Prostate gland (tissue), 2 donors: ENCODE data around the gene EYA4. TPM values are rescaled to one million over a fixed set of nuclear protein-coding genes. Genes with fewer than 3 reads are reported as not detected.

Experiments used
- DNase-seq: peaks from one replicate; pipeline ENCODE4 v3.0.0-alpha.2; 2019; ENCODE audit warnings: low spot score
- H3K27ac ChIP-seq, 2 donors: fragments of 200-600 bp; sonication (generic); 2 replicates each; pipeline ENCODE4 v1.5.1; 2017 to 2019
- H3K27me3 ChIP-seq: fragments of 200-600 bp; sonication (generic); replicated peaks from 2 replicates; pipeline ENCODE4 v1.5.1; 2019; ENCODE audit not compliant: insufficient read depth
- H3K36me3 ChIP-seq, 2 donors: fragments of 200-600 bp; sonication (generic); 1 replicate in 1 of 2; 2 replicates in 1 of 2; pipeline versions ENCODE4 v1.5.1 to v1.8.1; 2017 to 2019
- H3K4me1 ChIP-seq: fragments of 200-600 bp; sonication (generic); replicated peaks from 2 replicates; pipeline ENCODE4 v1.5.1; 2019
- H3K4me3 ChIP-seq, 2 donors: fragments of 200-600 bp; sonication (generic); 2 replicates each; pipeline ENCODE4 v1.5.1; 2017 to 2019
- H3K9me3 ChIP-seq: fragments of 200-600 bp; sonication (generic); 2 replicates; pipeline ENCODE4 v1.5.1; 2017
- CTCF ChIP-seq, 4 experiments: fragments of 200-600 bp in 2 of 4; fragments of 450-650 bp in 2 of 4; sonication (generic) in 2 of 4; IDR thresholded peaks; 1 replicate in 3 of 4; 2 replicates in 1 of 4; pipeline ENCODE4 v1.5.1; 2016 to 2019; ENCODE audit warnings: antibody characterized with exemption in 4 of 4, mild to moderate bottlenecking in 2 of 4, moderate library complexity in 2 of 4
- POLR2A ChIP-seq: fragments of 450-650 bp; IDR thresholded peaks from one replicate; pipeline ENCODE4 v1.6.1; 2016; ENCODE audit warnings: antibody characterized with exemption, mild to moderate bottlenecking
- POLR2AphosphoS5 ChIP-seq: sonication (generic); formaldehyde crosslinking; IDR thresholded peaks from one replicate; pipeline ENCODE4 v1.6.1; 2017; ENCODE audit warnings: antibody characterized with exemption
- WGBS: methylation state at CpG from one replicate; pipeline ENCODE4 v1.1.5; 2018; 5-methylcytosine and 5-hydroxymethylcytosine counted together
- intact Hi-C: fragments of 100-400 bp; cut with DNase I; formaldehyde crosslinking; loops from one replicate; pipeline ENCODE4 v1.14.2; 2022
- total RNA-seq, 2 donors: library from RNA; depleted of rRNA; stranded (reverse); fragments of >200 nt; gene quantifications; one replicate each; pipeline ENCODE4 v1.1.0, GENCODE V29; 2016

The EYA4 gene
- total RNA-seq, 2 donors from 2014 or later = 4.1 to 7.3 TPM

GRCh38 chr6:133441491-133441890 is 200.3 kb downstream of the EYA4 start:
- H3K9me3 ChIP-seq = no peaks in the 10 kb centered on the region
- H3K36me3 ChIP-seq = no peaks in the 10 kb centered on the region
- 95% methylated on average over 2 of the region's 2 CpGs for WGBS
- no peak overlapping the region for H3K27ac ChIP-seq
- no peaks in the 10 kb centered on the region for H3K4me1 ChIP-seq
- no peak for DNase-seq
- no peak overlapping the region for H3K4me3 ChIP-seq
- no peak for TF ChIP-seq CTCF (IDR thresholded peaks at IDR 0.05)
- no peak for TF ChIP-seq POLR2A
- TF ChIP-seq POLR2AphosphoS5 = no peak
- intact Hi-C loops = no loop called here
- H3K27me3 ChIP-seq = no peaks in the 10 kb centered on the region

- no peak for TF ChIP-seq POLR2AphosphoS5
- no peak for TF ChIP-seq CTCF (IDR thresholded peaks at IDR 0.05)
- no peak for TF ChIP-seq POLR2A
- Histone ChIP-seq H3K4me1 (no peaks in the 10 kb centered on the region), H3K27ac (no peak overlapping the region), H3K36me3 (no peaks in the 10 kb centered on the region), H3K4me3 (no peak overlapping the region), H3K9me3 (no peaks in the 10 kb centered on the region), H3K27me3 (no peaks in the 10 kb centered on the region)
- intact Hi-C loops = no loop called here
- no peak for DNase-seq
These were observed 205.6 kb downstream of the EYA4 start for GRCh38 chr6:133446789-133447188.

DNA sequence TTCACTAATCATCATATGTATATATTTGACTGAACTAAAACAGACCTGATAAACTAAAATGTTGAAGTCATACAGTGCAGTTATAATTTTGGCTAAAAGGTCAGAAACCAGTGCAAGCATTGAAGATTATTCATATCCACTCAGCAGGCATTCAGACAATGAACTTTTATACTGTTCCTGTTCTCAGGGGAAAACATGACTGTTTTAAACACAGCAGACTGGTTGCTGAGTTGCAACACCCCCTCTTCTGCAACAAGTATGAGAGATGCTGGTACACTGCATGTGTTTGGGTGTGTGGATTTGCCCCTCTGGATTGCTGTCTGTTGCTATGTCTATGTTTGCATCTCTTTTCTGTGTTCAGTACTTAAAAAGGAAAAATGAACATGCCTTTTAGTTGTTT is 206.8 kb downstream of the EYA4 start:
- no peak overlapping the region for H3K27ac ChIP-seq
- intact Hi-C loops = no loop called here
- no peaks in the 10 kb centered on the region for H3K36me3 ChIP-seq
- no peaks in the 10 kb centered on the region for H3K9me3 ChIP-seq
- DNase-seq = no peak
- no peaks in the 10 kb centered on the region for H3K27me3 ChIP-seq
- no peak overlapping the region for H3K4me3 ChIP-seq
- TF ChIP-seq POLR2A = no peak
- no peak for TF ChIP-seq CTCF (IDR thresholded peaks at IDR 0.05)
- TF ChIP-seq POLR2AphosphoS5 = no peak
- H3K4me1 ChIP-seq = no peaks in the 10 kb centered on the region

GRCh38 chr6:133456439-133456838 is 215.3 kb downstream of the EYA4 start:
- 73% methylated on average over 7 of the region's 7 CpGs for WGBS
- no peak for DNase-seq

DNA sequence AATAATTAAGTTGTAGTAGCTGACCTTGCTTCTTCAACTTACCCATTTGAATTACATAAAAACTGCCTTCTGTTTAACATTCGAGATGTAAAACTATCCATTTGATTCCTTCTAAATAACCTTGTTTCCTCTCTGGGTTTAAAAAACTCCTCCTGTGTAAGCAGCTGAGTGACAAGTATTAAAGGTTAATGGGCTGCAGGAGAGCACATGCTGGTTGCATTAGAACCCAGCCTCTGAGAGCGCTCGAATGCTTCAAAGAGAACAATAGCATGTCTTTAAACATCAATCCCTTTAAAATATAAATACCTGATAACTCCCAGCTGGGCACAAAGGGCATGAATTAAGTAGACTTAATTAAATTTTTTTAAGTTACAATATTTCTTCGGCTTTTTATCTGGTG is 215.8 kb downstream of the EYA4 start:
- no peak overlapping the region for H3K4me3 ChIP-seq
- H3K36me3 ChIP-seq = no peaks in the 10 kb centered on the region
- TF ChIP-seq POLR2A = no peak
- TF ChIP-seq CTCF (IDR thresholded peaks at IDR 0.05) = no peak
- no peak for TF ChIP-seq POLR2AphosphoS5
- no peaks in the 10 kb centered on the region for H3K9me3 ChIP-seq
- no peaks in the 10 kb centered on the region for H3K4me1 ChIP-seq
- no peak overlapping the region for H3K27ac ChIP-seq
- WGBS = 69% methylated on average over 4 of the region's 4 CpGs
- intact Hi-C loops = no loop called here
- no peak for DNase-seq
- no peaks in the 10 kb centered on the region for H3K27me3 ChIP-seq

More at GRCh38 chr6:133456439-133456838, 215.3 kb downstream of the EYA4 start:
- TF ChIP-seq POLR2AphosphoS5 (no peak), CTCF (IDR thresholded peaks at IDR 0.05) (no peak), POLR2A (no peak)
- Histone ChIP-seq H3K4me3 (no peak overlapping the region), H3K9me3 (no peaks in the 10 kb centered on the region), H3K27me3 (no peaks in the 10 kb centered on the region), H3K27ac (no peak overlapping the region), H3K36me3 (no peaks in the 10 kb centered on the region), H3K4me1 (no peaks in the 10 kb centered on the region)
- intact Hi-C loops = no loop called here
